H1 (cell line): ENCODE measurements around the gene OR51E1. TPM values are rescaled to one million over a fixed set of nuclear protein-coding genes. Genes with fewer than 3 reads are reported as not detected.
A peak's percentile ranks its signal among the peaks of the same experiment; 100 is the strongest.

Experiments used
- CTCF ChIA-PET: fragments of 300-600 bp; sonication (Branson Sonifier 250); formaldehyde crosslinking; loops from one replicate; lab custom pipeline; 2021; ENCODE audit not compliant: partially characterized antibody; lab: Charles Lee
- POLR2A ChIA-PET: fragments of 300-600 bp; sonication (Branson Sonifier 250); formaldehyde crosslinking; loops from one replicate; lab custom pipeline; 2021; ENCODE audit warnings: inconsistent platforms; ENCODE audit not compliant: partially characterized antibody; lab: Charles Lee
- DNase-seq, 2 experiments: peaks; one replicate each; pipeline versions ENCODE4 v3.0.0 to v3.0.0-alpha.2; 2010 to 2022; ENCODE audit warnings: low spot score in 2 of 2, low read depth in 1 of 2, mixed read lengths in 1 of 2
- FAIRE-seq: peaks from 2 replicates; lab custom pipeline; 2011; peaks lifted over from hg19 to GRCh38; lab: Jason Lieb, UNC
- H2AFZ ChIP-seq: 2 replicates; pipeline ENCODE4 v1.8.1; 2012; ENCODE audit warnings: low read length, inconsistent platforms
- H2AK5ac ChIP-seq: 2 replicates; pipeline ENCODE4 v1.6.1; 2013; ENCODE audit warnings: low read depth, low read length
- H2BK120ac ChIP-seq: replicated peaks from 2 replicates; pipeline ENCODE3; 2013; ENCODE audit warnings: low read depth, low read length, inconsistent platforms
- H2BK12ac ChIP-seq: 2 replicates; pipeline ENCODE4 v1.6.1; 2013; ENCODE audit warnings: low read depth, low read length
- H2BK15ac ChIP-seq: 2 replicates; pipeline ENCODE4 v1.6.1; 2013; ENCODE audit warnings: low read length
- H2BK20ac ChIP-seq: 2 replicates; pipeline ENCODE4 v1.6.1; 2013; ENCODE audit warnings: low read length
- H2BK5ac ChIP-seq: 2 replicates; pipeline ENCODE4 v1.6.1; 2013; ENCODE audit warnings: low read depth, low read length
- H3K14ac ChIP-seq: 2 replicates; pipeline ENCODE4 v1.6.1; 2013; ENCODE audit warnings: inconsistent platforms; ENCODE audit not compliant: insufficient read length
- H3K18ac ChIP-seq: 2 replicates; pipeline ENCODE4 v1.6.1; 2013; ENCODE audit warnings: low read length; ENCODE audit errors: extremely low read depth
- H3K23ac ChIP-seq: 2 replicates; pipeline ENCODE4 v1.6.1; 2013; ENCODE audit warnings: inconsistent platforms; ENCODE audit not compliant: insufficient read length
- H3K23me2 ChIP-seq: 2 replicates; pipeline ENCODE4 v1.6.1; 2013; ENCODE audit warnings: low read depth, low read length
- H3K27ac ChIP-seq: 2 replicates; pipeline ENCODE4 v1.6.1; 2011; ENCODE audit warnings: low read depth, low read length, inconsistent platforms
- H3K27me3 ChIP-seq, 4 experiments: replicated peaks in 1 of 4; 1 replicate in 1 of 4; 2 replicates in 3 of 4; pipeline versions ENCODE4 v1.6.1 to v1.8.1; 2011 to 2013; ENCODE audit warnings: low read length in 3 of 4, mild to moderate bottlenecking in 3 of 4, inconsistent platforms in 2 of 4, mixed read lengths in 2 of 4, moderate library complexity in 1 of 4; ENCODE audit not compliant: control insufficient read depth in 3 of 4, insufficient read depth in 3 of 4; ENCODE audit errors: extremely low read depth in 1 of 4
- H3K36me3 ChIP-seq, 4 experiments: 2 replicates each; pipeline versions ENCODE4 v1.6.1 to v1.8.1; 2011 to 2013; ENCODE audit warnings: mild to moderate bottlenecking in 4 of 4, low read length in 3 of 4, moderate library complexity in 2 of 4, control low read depth in 1 of 4, inconsistent platforms in 1 of 4; ENCODE audit not compliant: insufficient read depth in 4 of 4, control insufficient read depth in 2 of 4
- H3K4ac ChIP-seq: replicated peaks from 2 replicates; pipeline ENCODE3; 2013; ENCODE audit warnings: low read length, low read depth, mixed read lengths, inconsistent platforms; ENCODE audit not compliant: insufficient read length
- H3K4me1 ChIP-seq, 4 experiments: replicated peaks in 1 of 4; 1 replicate in 1 of 4; 2 replicates in 3 of 4; pipeline versions ENCODE4 v1.6.1 to v1.8.1; 2011 to 2013; ENCODE audit warnings: low read length in 3 of 4, inconsistent platforms in 2 of 4, mixed read lengths in 1 of 4; ENCODE audit not compliant: insufficient read depth in 4 of 4, control insufficient read depth in 3 of 4
- H3K4me2 ChIP-seq, 2 experiments: 2 replicates each; pipeline versions ENCODE4 v1.6.1 to v1.8.1; 2011 to 2013; ENCODE audit warnings: low read depth in 2 of 2, low read length in 2 of 2, control low read depth in 1 of 2, inconsistent platforms in 1 of 2, mild to moderate bottlenecking in 1 of 2; ENCODE audit not compliant: insufficient read depth in 1 of 2
- H3K4me3 ChIP-seq, 4 experiments: fragments of 200-600, 300-600 bp in 1 of 4; sonication (generic), shearing (Covaris generic), sonication (Bioruptor Twin) in 1 of 4; 2 replicates each; pipeline versions ENCODE4 v1.5.1 to v1.8.1; 2011 to 2016; ENCODE audit warnings: low read length in 4 of 4, low read depth in 3 of 4, control low read depth in 2 of 4, inconsistent platforms in 2 of 4, mild to moderate bottlenecking in 2 of 4, mixed read lengths in 1 of 4, moderate library complexity in 1 of 4; ENCODE audit not compliant: insufficient read depth in 2 of 4; ENCODE audit errors: extremely low read depth in 1 of 4
- H3K56ac ChIP-seq: replicated peaks from 2 replicates; pipeline ENCODE3; 2013; ENCODE audit warnings: low read depth, mild to moderate bottlenecking, mixed read lengths, low read length, inconsistent platforms; ENCODE audit not compliant: insufficient read length
- H3K79me1 ChIP-seq: 2 replicates; pipeline ENCODE4 v1.6.1; 2013; ENCODE audit warnings: low read depth, low read length, control low read depth
- H3K79me2 ChIP-seq, 2 experiments: 2 replicates each; pipeline versions ENCODE4 v1.6.1 to v1.8.1; 2012 to 2013; ENCODE audit warnings: low read length in 2 of 2, mild to moderate bottlenecking in 2 of 2, inconsistent platforms in 1 of 2; ENCODE audit not compliant: insufficient read depth in 2 of 2, control insufficient read depth in 1 of 2
- H3K9ac ChIP-seq, 4 experiments: replicated peaks in 1 of 4; 1 replicate in 1 of 4; 2 replicates in 3 of 4; pipeline versions ENCODE4 v1.6.1 to v1.8.1; 2011 to 2013; ENCODE audit warnings: low read depth in 3 of 4, low read length in 3 of 4, control low read depth in 2 of 4, mild to moderate bottlenecking in 2 of 4, moderate library complexity in 2 of 4, inconsistent platforms in 1 of 4; ENCODE audit errors: extremely low read depth in 1 of 4
- H3K9me3 ChIP-seq, 2 experiments: 2 replicates each; pipeline versions ENCODE4 v1.6.1 to v1.8.1; 2012 to 2013; ENCODE audit warnings: mild to moderate bottlenecking in 2 of 2, moderate library complexity in 2 of 2, control low read depth in 1 of 2, inconsistent platforms in 1 of 2, low read depth in 1 of 2, low read length in 1 of 2, mixed read lengths in 1 of 2; ENCODE audit not compliant: insufficient read depth in 2 of 2
- H4K20me1 ChIP-seq, 2 experiments: replicated peaks in 1 of 2; 2 replicates each; pipeline versions ENCODE3 to v1.8.1; 2011 to 2013; ENCODE audit warnings: inconsistent platforms in 2 of 2, low read length in 2 of 2, mild to moderate bottlenecking in 1 of 2; ENCODE audit not compliant: insufficient read depth in 2 of 2, control insufficient read depth in 1 of 2
- H4K5ac ChIP-seq: 2 replicates; pipeline ENCODE4 v1.6.1; 2013; ENCODE audit warnings: low read length, low read depth, mixed read lengths, inconsistent platforms; ENCODE audit not compliant: insufficient read length
- H4K8ac ChIP-seq: 2 replicates; pipeline ENCODE4 v1.8.0; 2013; ENCODE audit warnings: mild to moderate bottlenecking, moderate library complexity, low read length, inconsistent platforms; ENCODE audit not compliant: insufficient read depth; ENCODE audit errors: extremely low read depth
- H4K91ac ChIP-seq: replicated peaks from 2 replicates; pipeline ENCODE3; 2013; ENCODE audit warnings: low read length, mixed read lengths, inconsistent platforms; ENCODE audit not compliant: insufficient read length
- CBX8 ChIP-seq: fragments of 300-800, 300-1000 bp; sonication (generic); IDR thresholded peaks from 2 replicates; pipeline ENCODE4 v1.7.1; 2016; ENCODE audit warnings: low read depth, low read length, borderline replicate concordance
- CREB1 ChIP-seq: IDR thresholded peaks from 2 replicates; pipeline ENCODE4 v1.6.1; 2012; ENCODE audit warnings: inconsistent platforms
- EZH2 ChIP-seq: fragments of 200-600 bp; sonication (generic); IDR thresholded peaks from 2 replicates; pipeline ENCODE4 v1.7.1; 2012; ENCODE audit warnings: low read depth, mild to moderate bottlenecking, moderate library complexity, low read length, inconsistent platforms; ENCODE audit not compliant: severe bottlenecking
- JUN ChIP-seq: IDR thresholded peaks from 2 replicates; pipeline ENCODE4 v1.6.1; 2011; ENCODE audit warnings: low read depth, mild to moderate bottlenecking, improper control_type of control experiment, low read length
- JUND ChIP-seq: IDR thresholded peaks from 2 replicates; pipeline ENCODE4 v1.6.1; 2011; ENCODE audit warnings: mild to moderate bottlenecking, improper control_type of control experiment, low read length
- MAX ChIP-seq: IDR thresholded peaks from 2 replicates; pipeline ENCODE4 v1.6.1; 2012; ENCODE audit warnings: inconsistent platforms
- POU5F1 ChIP-seq: IDR thresholded peaks from 2 replicates; pipeline ENCODE4 v1.6.1; 2011; ENCODE audit warnings: low read depth, mild to moderate bottlenecking, low read length, moderate library complexity
- SAP30 ChIP-seq: fragments of 300-600 bp; sonication (generic); IDR thresholded peaks from 2 replicates; pipeline ENCODE4 v1.7.1; 2012; ENCODE audit warnings: low read length, moderate library complexity, mild to moderate bottlenecking, inconsistent platforms; ENCODE audit not compliant: insufficient read depth, insufficient replicate concordance
- SIX5 ChIP-seq: IDR thresholded peaks from 2 replicates; pipeline ENCODE4 v1.6.1; 2011; ENCODE audit warnings: mild to moderate bottlenecking, low read depth, low read length
- SP1 ChIP-seq: IDR thresholded peaks from 2 replicates; pipeline ENCODE4 v1.6.1; 2011; ENCODE audit warnings: low read depth, low read length
- TBP ChIP-seq: IDR thresholded peaks from 2 replicates; pipeline ENCODE4 v1.6.1; 2011; ENCODE audit warnings: low read depth, low read length, improper control_type of control experiment
- WGBS, 2 experiments: shearing (Covaris generic) in 1 of 2; methylation state at CpG; one replicate each; pipeline versions ENCODE4 v1.1.6 to v1.1.7; 2013 to 2015; ENCODE audit warnings: low lambda C conversion rate in 2 of 2, mixed read lengths in 2 of 2, inconsistent platforms in 1 of 2, low coverage in 1 of 2, missing lambda C conversion rate in 1 of 2; ENCODE audit not compliant: insufficient replicate concordance in 2 of 2, insufficient coverage in 1 of 2, insufficient read length in 1 of 2; ENCODE audit errors: extremely low coverage in 1 of 2, missing lambda C conversion rate in 1 of 2; 5-methylcytosine and 5-hydroxymethylcytosine counted together
- polyA plus RNA-seq, 7 experiments: library from polyadenylated mRNA; depleted of rRNA in 3 of 7; stranded (reverse) in 5 of 7; unstranded in 2 of 7; fragments of >200 nt in 5 of 7; fragments of 200-250 nt in 2 of 7; gene quantifications; 1 replicate in 5 of 7; 2 replicates in 1 of 7; 4 replicates in 1 of 7; pipeline versions ENCODE4 v1.2.1 to v1.2.3, GENCODE V29; 2011 to 2013; ENCODE audit warnings: missing spikeins in 2 of 7, mixed read lengths in 2 of 7
- total RNA-seq: library from RNA; stranded (reverse); fragmentation: NEBNext Ultra II Directional; extraction: Animal tissue kit (Norgen Biotek cat#: 25700); gene quantifications from 2 replicates; pipeline ENCODE4 v1.2.1, GENCODE V29; 2021

Gene OR51E1
- total and polyA plus RNA-seq, 2 of the 8 experiments (the other 6 are each of a cell fraction or from before 2014, with no cell fraction given) = not detected

GRCh38 chr11:4607781-4608666, 35.8 kb upstream of the OR51E1 start, which contains the start of gene TRIM68:
TRIM68 (minus strand) TSS chr11:4608231; CDS start chr11:4605504, 2,727 bp downstream.
- Histone ChIP-seq H3K4me1 (no peaks in the 10 kb centered on the region; a peak in 1 of 7 replicates), H3K79me2 (no peaks in the 10 kb centered on the region), H3K9me3 (no peaks in the 10 kb centered on the region), H2BK20ac (no peak within 1 kb of the TSS), H2BK120ac (no peak within 1 kb of the TSS), H3K79me1 (no peaks in the 10 kb centered on the region), H3K56ac (peak within 1 kb of the TSS; percentile 55), H4K8ac (0 out of 2 replicates have a peak within 1 kb of the TSS, but pooled peaks have one; percentile 31), H2AFZ (peak within 1 kb of the TSS; percentile 98), H2AK5ac (no peak within 1 kb of the TSS), H3K36me3 (peaks cover 0 to 2% (median 0%) of the 10 kb centered on the region in 4 experiments; a peak in 2 of 8 replicates), H3K4me2 (peak within 1 kb of the TSS; percentile 71 to 72), H3K9ac (peak within 1 kb of the TSS; percentile 40 to 68 (median 60); a peak in 5 of 7 replicates), H3K27me3 (no peaks in the 10 kb centered on the region), H2BK12ac (no peak within 1 kb of the TSS), H3K14ac (no peak within 1 kb of the TSS), H3K27ac (peak within 1 kb of the TSS; percentile 24; the same call in 1 of the 2 replicates), H2BK5ac (peak within 1 kb of the TSS; percentile 73; the same call in 1 of the 2 replicates), H3K23ac (no peak within 1 kb of the TSS), H4K5ac (peak within 1 kb of the TSS; percentile 90), H3K4ac (peak within 1 kb of the TSS; percentile 73), H3K18ac (no peak within 1 kb of the TSS; the same call in 1 of the 2 replicates), H3K4me3 (peak within 1 kb of the TSS; percentile 52 to 85 (median 70)), H3K23me2 (peaks cover 2% of the 10 kb centered on the region; the same call in 1 of the 2 replicates), H4K91ac (no peak within 1 kb of the TSS), H2BK15ac (no peak within 1 kb of the TSS), H4K20me1 (no peaks in the 10 kb centered on the region)
- POLR2A ChIA-PET = interaction anchor here (1.2 kb wide), 1 partner anchor 9 kb away, joined by 3 read pairs; no protein-coding TSS in a partner anchor
- 7% methylated on average over 32 of the region's 43 CpGs; no CpG with 5 or more reads in 1 of the 2 experiments for WGBS, 2 experiments
- CTCF ChIA-PET = interaction anchor here (0.5 to 1.5 kb wide), 7 partner anchors 19 to 506 kb away, joined by 3 to 4 read pairs (median 3); partner anchors contain the start of gene OR51D1
- DNase-seq = peak; percentile 41 to 92
- peak; percentile 82 for FAIRE-seq
- TF ChIP-seq CBX8 (no peak), SIX5 (no peak), TBP (peak; percentile 64), SAP30 (no peak), EZH2 (no peak), POU5F1 (no peak), MAX (no peak), JUN (no peak), CREB1 (no peak), JUND (no peak), SP1 (peak; percentile 95)
